GM23338 (cell line): ENCODE results near the gene MED13L. TPM values are rescaled to one million over a fixed set of nuclear protein-coding genes. Genes with fewer than 3 reads are reported as not detected.

Experiments used
- ATAC-seq: fragments of 200-7000 bp; cut with Tn5 transposase; 3 replicates; pipeline ENCODE4 v1.9.1; 2020
- DNase-seq: peaks from one replicate; pipeline ENCODE4 v3.0.0-alpha.2; 2015; ENCODE audit warnings: low spot score
- H2AFZ ChIP-seq: fragments of 200-600 bp; sonication (generic); 2 replicates; pipeline ENCODE4 v1.8.0; 2016; ENCODE audit warnings: antibody characterized with exemption, mild to moderate bottlenecking, moderate library complexity
- H3F3A ChIP-seq: fragments of 200-600 bp; sonication (generic); replicated peaks from 2 replicates; pipeline ENCODE4 v1.8.0; 2017; ENCODE audit warnings: antibody characterized with exemption, mixed run types, low read depth
- H3K27ac ChIP-seq: fragments of 200-600 bp; sonication (generic); 2 replicates; pipeline ENCODE4 v1.6.1; 2016; ENCODE audit warnings: low read depth
- H3K27me3 ChIP-seq: fragments of 200-600 bp; sonication (generic); 2 replicates; pipeline ENCODE4 v1.8.0; 2016; ENCODE audit warnings: mild to moderate bottlenecking, mixed run types, moderate library complexity; ENCODE audit not compliant: insufficient read depth
- H3K36me3 ChIP-seq: fragments of 200-600 bp; sonication (generic); 2 replicates; pipeline ENCODE4 v1.8.0; 2016; ENCODE audit warnings: mild to moderate bottlenecking; ENCODE audit not compliant: insufficient read depth
- H3K4me1 ChIP-seq: fragments of 200-600 bp; sonication (generic); 2 replicates; pipeline ENCODE4 v1.8.0; 2016; ENCODE audit warnings: mild to moderate bottlenecking, moderate library complexity; ENCODE audit not compliant: insufficient read depth
- H3K4me2 ChIP-seq: fragments of 200-600 bp; sonication (generic); 2 replicates; pipeline ENCODE4 v1.7.1; 2017; ENCODE audit warnings: mixed run types
- H3K4me3 ChIP-seq: fragments of 200-600 bp; sonication (generic); 2 replicates; pipeline ENCODE4 v1.6.1; 2016; ENCODE audit warnings: mixed run types
- H3K79me2 ChIP-seq: fragments of 200-600 bp; sonication (generic); replicated peaks from 2 replicates; pipeline ENCODE4 v1.8.0; 2017; ENCODE audit warnings: mild to moderate bottlenecking; ENCODE audit not compliant: insufficient read depth
- H3K9me2 ChIP-seq: fragments of 200-600 bp; sonication (generic); 2 replicates; pipeline ENCODE4 v1.8.0; 2017; ENCODE audit not compliant: insufficient read depth
- H4K20me1 ChIP-seq: fragments of 200-600 bp; sonication (generic); replicated peaks from 2 replicates; pipeline ENCODE4 v1.8.0; 2017; ENCODE audit warnings: mild to moderate bottlenecking; ENCODE audit not compliant: insufficient read depth
- H3K27ac Mint-ChIP-seq: 2 replicates; pipeline ENCODE4 v1.8.0; 2020; ENCODE audit warnings: inconsistent platforms, mild to moderate bottlenecking, moderate library complexity, mixed read lengths
- H3K27me3 Mint-ChIP-seq: 3 replicates; pipeline ENCODE4 v1.8.0; 2022; ENCODE audit warnings: low read depth, mild to moderate bottlenecking, moderate library complexity, mixed read lengths, inconsistent platforms; ENCODE audit not compliant: insufficient read depth, poor library complexity
- H3K36me3 Mint-ChIP-seq: 3 replicates; pipeline ENCODE4 v1.8.0; 2021; ENCODE audit warnings: low read depth, mild to moderate bottlenecking, inconsistent platforms, moderate library complexity, mixed read lengths
- H3K4me1 Mint-ChIP-seq: 3 replicates; pipeline ENCODE4 v1.8.0; 2020; ENCODE audit warnings: mild to moderate bottlenecking, inconsistent platforms, mixed read lengths
- H3K4me3 Mint-ChIP-seq: 3 replicates; pipeline ENCODE4 v1.8.0; 2021; ENCODE audit warnings: moderate library complexity, mild to moderate bottlenecking, inconsistent platforms, mixed read lengths
- H3K9me3 Mint-ChIP-seq: 3 replicates; pipeline ENCODE4 v1.8.0; 2020; ENCODE audit warnings: moderate library complexity, mild to moderate bottlenecking, inconsistent platforms, mixed read lengths
- CREB1 ChIP-seq: fragments of 250-450 bp; sonication (Bioruptor Pico); IDR thresholded peaks from 2 replicates; pipeline ENCODE4 v1.5.0; 2020; ENCODE audit warnings: low read depth, mild to moderate bottlenecking, moderate library complexity
- JUNB ChIP-seq: IDR thresholded peaks from one replicate; pipeline ENCODE4 v1.6.1; 2016; ENCODE audit warnings: antibody characterized with exemption; ENCODE audit not compliant: unreplicated experiment
- NANOG ChIP-seq: IDR thresholded peaks from 2 replicates; pipeline ENCODE4 v1.6.1; 2016; ENCODE audit warnings: antibody characterized with exemption, borderline replicate concordance
- POLR2AphosphoS5 ChIP-seq: IDR thresholded peaks from 2 replicates; pipeline ENCODE4 v1.6.1; 2016; ENCODE audit warnings: antibody characterized with exemption, low read depth
- ZNF114 ChIP-seq: fragments of 250-450 bp; sonication (Bioruptor Pico); IDR thresholded peaks from 2 replicates; pipeline ENCODE4 v1.5.0; 2020; ENCODE audit warnings: mild to moderate bottlenecking, moderate library complexity
- ZNF331 ChIP-seq: fragments of 250-450 bp; sonication (Bioruptor Pico); IDR thresholded peaks from 2 replicates; pipeline ENCODE4 v1.5.0; 2020; ENCODE audit warnings: low read depth, mild to moderate bottlenecking, moderate library complexity
- ZNF462 ChIP-seq: fragments of 250-450 bp; sonication (Bioruptor Pico); IDR thresholded peaks from 2 replicates; pipeline ENCODE4 v1.5.0; 2020; ENCODE audit warnings: mild to moderate bottlenecking, moderate library complexity
- polyA plus RNA-seq: library from polyadenylated mRNA; unstranded; fragments of >200 nt; fragmentation: Nextera tagmentation; extraction: Ambion mirVana; gene quantifications from 2 replicates; pipeline ENCODE4 v1.2.1, GENCODE V29; 2016
- total RNA-seq: library from RNA; depleted of rRNA; stranded (reverse); fragments of >200 nt; shearing (Covaris generic); gene quantifications from 2 replicates; pipeline ENCODE4 v1.2.3, GENCODE V29; 2014
- TF ChIP-seq, protein P1 (sequence below): IDR thresholded peaks from one replicate; pipeline ENCODE4 v1.6.1; 2018; ENCODE audit warnings: antibody characterized with exemption; ENCODE audit not compliant: unreplicated experiment

Gene MED13L
- total and polyA plus RNA-seq, 2 experiments from 2014 or later, result 20.9 to 73.6 TPM

- no peak for TF ChIP-seq ZNF462 (CRISPR knock-in tag)
- TF ChIP-seq, protein P1, sequence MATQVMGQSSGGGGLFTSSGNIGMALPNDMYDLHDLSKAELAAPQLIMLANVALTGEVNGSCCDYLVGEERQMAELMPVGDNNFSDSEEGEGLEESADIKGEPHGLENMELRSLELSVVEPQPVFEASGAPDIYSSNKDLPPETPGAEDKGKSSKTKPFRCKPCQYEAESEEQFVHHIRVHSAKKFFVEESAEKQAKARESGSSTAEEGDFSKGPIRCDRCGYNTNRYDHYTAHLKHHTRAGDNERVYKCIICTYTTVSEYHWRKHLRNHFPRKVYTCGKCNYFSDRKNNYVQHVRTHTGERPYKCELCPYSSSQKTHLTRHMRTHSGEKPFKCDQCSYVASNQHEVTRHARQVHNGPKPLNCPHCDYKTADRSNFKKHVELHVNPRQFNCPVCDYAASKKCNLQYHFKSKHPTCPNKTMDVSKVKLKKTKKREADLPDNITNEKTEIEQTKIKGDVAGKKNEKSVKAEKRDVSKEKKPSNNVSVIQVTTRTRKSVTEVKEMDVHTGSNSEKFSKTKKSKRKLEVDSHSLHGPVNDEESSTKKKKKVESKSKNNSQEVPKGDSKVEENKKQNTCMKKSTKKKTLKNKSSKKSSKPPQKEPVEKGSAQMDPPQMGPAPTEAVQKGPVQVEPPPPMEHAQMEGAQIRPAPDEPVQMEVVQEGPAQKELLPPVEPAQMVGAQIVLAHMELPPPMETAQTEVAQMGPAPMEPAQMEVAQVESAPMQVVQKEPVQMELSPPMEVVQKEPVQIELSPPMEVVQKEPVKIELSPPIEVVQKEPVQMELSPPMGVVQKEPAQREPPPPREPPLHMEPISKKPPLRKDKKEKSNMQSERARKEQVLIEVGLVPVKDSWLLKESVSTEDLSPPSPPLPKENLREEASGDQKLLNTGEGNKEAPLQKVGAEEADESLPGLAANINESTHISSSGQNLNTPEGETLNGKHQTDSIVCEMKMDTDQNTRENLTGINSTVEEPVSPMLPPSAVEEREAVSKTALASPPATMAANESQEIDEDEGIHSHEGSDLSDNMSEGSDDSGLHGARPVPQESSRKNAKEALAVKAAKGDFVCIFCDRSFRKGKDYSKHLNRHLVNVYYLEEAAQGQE, result no peak
Measured at GRCh38 chr12:116066381-116067230, 210.9 kb downstream of the MED13L start (continued).

DNA sequence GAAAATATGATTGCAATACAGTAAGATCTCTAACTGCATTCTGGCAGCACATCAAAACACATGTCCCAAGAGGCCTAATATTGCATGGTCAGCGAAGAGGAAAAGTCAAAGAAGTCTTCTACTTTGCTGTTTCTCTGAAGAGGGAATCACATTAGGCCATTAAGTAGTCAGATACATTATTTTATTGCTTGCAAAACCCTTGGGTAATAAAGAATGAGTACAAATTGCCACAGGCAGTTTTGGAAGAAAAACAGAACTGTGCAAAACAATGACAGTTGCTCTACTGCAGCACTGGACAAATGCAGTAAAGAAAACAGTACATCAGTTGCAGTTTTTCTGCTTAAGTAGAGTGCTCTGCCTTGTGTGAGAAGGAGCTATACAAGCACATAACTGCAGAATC, 211.9 kb downstream of the MED13L start:
- Histone ChIP-seq H3K79me2 (peaks cover 37% of the 10 kb centered on the region), H3F3A (no peaks in the 10 kb centered on the region), H3K4me3 (no peak overlapping the region), H3K36me3 (no peaks in the 10 kb centered on the region), H2AFZ (no peak overlapping the region), H3K27ac (no peak overlapping the region), H3K4me1 (peaks cover 4% of the 10 kb centered on the region; the same call in 1 of the 2 replicates), H4K20me1 (0 out of 2 replicates have a peak, but pooled peaks cover 4% of the 10 kb centered on the region), H3K9me2 (no peaks in the 10 kb centered on the region), H3K27me3 (no peaks in the 10 kb centered on the region), H3K4me2 (no peak overlapping the region)
- H3K36me3 Mint-ChIP-seq, result no peaks in the 10 kb centered on the region
- no peaks in the 10 kb centered on the region for H3K27me3 Mint-ChIP-seq
- H3K9me3 Mint-ChIP-seq, result no peaks in the 10 kb centered on the region
- ATAC-seq (no peak), DNase-seq (no peak)
- peaks cover 12% of the 10 kb centered on the region for H3K4me1 Mint-ChIP-seq
- H3K4me3 Mint-ChIP-seq, result no peak overlapping the region
- no peak overlapping the region for H3K27ac Mint-ChIP-seq
- TF ChIP-seq JUNB (no peak), ZNF331 (CRISPR knock-in tag) (no peak), CREB1 (CRISPR knock-in tag) (no peak), ZNF114 (CRISPR knock-in tag) (no peak), NANOG (no peak), POLR2AphosphoS5 (no peak)
